ENCODE data around the gene ZDHHC11B.

Gene ZDHHC11B

GRCh38 chr5:775961-776861 lies 8.3 kb downstream of the ZDHHC11B start:
- TF ChIP-seq USF1 (IDR thresholded peaks at IDR 0.05) (no peak), NFIC (IDR thresholded peaks at IDR 0.05) (no peak), TCF12 (IDR thresholded peaks at IDR 0.05; ENCODE audit: low read depth) (no peak), EP300 (IDR thresholded peaks at IDR 0.05; ENCODE audit: borderline replicate concordance) (no peak), TEAD4 (IDR thresholded peaks at IDR 0.05) (no peak), EGR1 (IDR thresholded peaks at IDR 0.05) (no peak), FOXM1 (IDR thresholded peaks at IDR 0.05; ENCODE audit: borderline replicate concordance, low read depth) (no peak)

GRCh38 chr5:773517-774264 lies 10.8 kb downstream of the ZDHHC11B start:
- TF ChIP-seq FOXM1 (IDR thresholded peaks at IDR 0.05; ENCODE audit: borderline replicate concordance, low read depth) (no peak), EGR1 (IDR thresholded peaks at IDR 0.05) (no peak), REST (IDR thresholded peaks at IDR 0.05; ENCODE audit: low read depth) (no peak), CEBPB (IDR thresholded peaks at IDR 0.05) (no peak), EP300 (IDR thresholded peaks at IDR 0.05; ENCODE audit: borderline replicate concordance) (no peak), MAX (IDR thresholded peaks at IDR 0.05) (no peak), ZBTB7A (IDR thresholded peaks at IDR 0.05; ENCODE audit: low read depth) (no peak)

- TF ChIP-seq MAX (IDR thresholded peaks at IDR 0.05) (no peak), CREB1 (IDR thresholded peaks at IDR 0.05; ENCODE audit: low read depth) (no peak), CEBPB (IDR thresholded peaks at IDR 0.05) (no peak), FOXM1 (IDR thresholded peaks at IDR 0.05; ENCODE audit: borderline replicate concordance, low read depth) (no peak), EGR1 (IDR thresholded peaks at IDR 0.05) (no peak), YY1 (IDR thresholded peaks at IDR 0.05; ENCODE audit: low read depth) (no peak), TAF1 (IDR thresholded peaks at IDR 0.05; ENCODE audit: low read depth) (no peak)
Observed at GRCh38 chr5:766666-767431, 17.7 kb downstream of the ZDHHC11B start.

- TF ChIP-seq RAD21 (IDR thresholded peaks at IDR 0.05; ENCODE audit: low read depth) (no peak), EGR1 (IDR thresholded peaks at IDR 0.05) (no peak), USF1 (IDR thresholded peaks at IDR 0.05) (no peak), TAF1 (IDR thresholded peaks at IDR 0.05; ENCODE audit: low read depth) (no peak), EP300 (IDR thresholded peaks at IDR 0.05; ENCODE audit: borderline replicate concordance) (no peak), CREB1 (IDR thresholded peaks at IDR 0.05; ENCODE audit: low read depth) (no peak), NFIC (IDR thresholded peaks at IDR 0.05) (no peak), ZBTB7A (IDR thresholded peaks at IDR 0.05; ENCODE audit: low read depth) (no peak)
Observed at GRCh38 chr5:765948-766631, 18.4 kb downstream of the ZDHHC11B start.

GRCh38 chr5:763998-764781 lies 20.3 kb downstream of the ZDHHC11B start:
- TF ChIP-seq TCF12 (IDR thresholded peaks at IDR 0.05; ENCODE audit: low read depth), result no peak
- no peak for TF ChIP-seq CEBPB (IDR thresholded peaks at IDR 0.05)
- TF ChIP-seq RAD21 (IDR thresholded peaks at IDR 0.05; ENCODE audit: low read depth), result no peak
- no peak for TF ChIP-seq ZBTB7A (IDR thresholded peaks at IDR 0.05; ENCODE audit: low read depth)
- no peak for TF ChIP-seq REST (IDR thresholded peaks at IDR 0.05; ENCODE audit: low read depth)
- TF ChIP-seq YY1 (IDR thresholded peaks at IDR 0.05; ENCODE audit: low read depth), result no peak
- TF ChIP-seq NFIC (IDR thresholded peaks at IDR 0.05), result no peak
- TF ChIP-seq TAF1 (IDR thresholded peaks at IDR 0.05; ENCODE audit: low read depth), result no peak
- no peak for TF ChIP-seq FOXM1 (IDR thresholded peaks at IDR 0.05; ENCODE audit: borderline replicate concordance, low read depth)
- no peak for TF ChIP-seq USF1 (IDR thresholded peaks at IDR 0.05)
- no peak for TF ChIP-seq EP300 (IDR thresholded peaks at IDR 0.05; ENCODE audit: borderline replicate concordance)
- no peak for TF ChIP-seq EGR1 (IDR thresholded peaks at IDR 0.05)
- no peak for TF ChIP-seq CREB1 (IDR thresholded peaks at IDR 0.05; ENCODE audit: low read depth)
- TF ChIP-seq MAX (IDR thresholded peaks at IDR 0.05), result no peak
- TF ChIP-seq TEAD4 (IDR thresholded peaks at IDR 0.05), result no peak
